HUES6 (cell line): ENCODE measurements around the gene TRPC4.

Experiments
- H3K27ac ChIP-seq: 2 replicates; pipeline ENCODE4 v1.7.0; 2013; ENCODE audit warnings: low read depth, mild to moderate bottlenecking, low read length, inconsistent platforms
- H3K27me3 ChIP-seq: 2 replicates; pipeline ENCODE4 v1.6.1; 2013; ENCODE audit warnings: low read length; ENCODE audit not compliant: control insufficient read depth, insufficient read depth
- H3K36me3 ChIP-seq: 2 replicates; pipeline ENCODE4 v1.6.1; 2013; ENCODE audit warnings: low read length; ENCODE audit not compliant: control insufficient read depth, insufficient read depth
- H3K4me1 ChIP-seq: 2 replicates; pipeline ENCODE4 v1.6.1; 2013; ENCODE audit warnings: low read length; ENCODE audit not compliant: control insufficient read depth, insufficient read depth
- H3K4me3 ChIP-seq: 2 replicates; pipeline ENCODE4 v1.5.1; 2013; ENCODE audit warnings: low read depth, low read length
- H3K9ac ChIP-seq: one replicate; pipeline ENCODE4 v1.6.1; 2013; ENCODE audit warnings: mild to moderate bottlenecking, low read length
- H3K9me3 ChIP-seq: 2 replicates; pipeline ENCODE4 v1.6.1; 2013; ENCODE audit warnings: low read depth, low read length; ENCODE audit not compliant: control insufficient read depth, insufficient read depth

The TRPC4 gene

GRCh38 chr13:37869756-37870488 lies at the start of gene TRPC4:
TSS of gene TRPC4 (minus strand) at chr13:37869772. CDS start at chr13:37783333, 86,439 bp downstream.
- H3K36me3 ChIP-seq: no peaks in the 10 kb centered on the region
- no peak within 1 kb of the TSS for H3K27ac ChIP-seq
- H3K27me3 ChIP-seq: peaks cover 30% of the 10 kb centered on the region
- peak within 1 kb of the TSS; percentile 84 for H3K4me3 ChIP-seq
- peak within 1 kb of the TSS; percentile 72 for H3K9ac ChIP-seq
- peaks cover 9% of the 10 kb centered on the region for H3K4me1 ChIP-seq
- no peaks in the 10 kb centered on the region for H3K9me3 ChIP-seq

GRCh38 chr13:37918751-37919150 lies 49.2 kb upstream of the TRPC4 start:
- 0 out of 2 replicates have a peak overlapping the region, but pooled peaks have one; percentile 4 for H3K4me3 ChIP-seq

GRCh38 chr13:37918116-37918714 lies 48.6 kb upstream of the TRPC4 start:
- peak overlapping the region; percentile 4 for H3K4me3 ChIP-seq

More at GRCh38 chr13:37918751-37919150, 49.2 kb upstream of the TRPC4 start:
- peaks cover 6% of the 10 kb centered on the region; the same call in 1 of the 2 replicates for H3K9me3 ChIP-seq
- H3K36me3 ChIP-seq: no peaks in the 10 kb centered on the region
- H3K27me3 ChIP-seq: no peaks in the 10 kb centered on the region
- no peak overlapping the region for H3K9ac ChIP-seq
- H3K27ac ChIP-seq: no peak overlapping the region
- H3K4me1 ChIP-seq: peaks cover 29% of the 10 kb centered on the region

GRCh38 chr13:37914781-37915391 lies 45.3 kb upstream of the TRPC4 start:
- no peaks in the 10 kb centered on the region for H3K36me3 ChIP-seq
- H3K4me3 ChIP-seq: peak overlapping the region; percentile 34; the same call in 1 of the 2 replicates

More at GRCh38 chr13:37918116-37918714, 48.6 kb upstream of the TRPC4 start:
- no peaks in the 10 kb centered on the region for H3K27me3 ChIP-seq
- no peak overlapping the region for H3K27ac ChIP-seq
- H3K4me1 ChIP-seq: peaks cover 29% of the 10 kb centered on the region
- H3K9me3 ChIP-seq: peaks cover 6% of the 10 kb centered on the region; the same call in 1 of the 2 replicates
- H3K9ac ChIP-seq: no peak overlapping the region
- H3K36me3 ChIP-seq: no peaks in the 10 kb centered on the region

GRCh38 chr13:37910790-37911189 lies 41.2 kb upstream of the TRPC4 start:
- no peak overlapping the region for H3K4me3 ChIP-seq
- H3K9me3 ChIP-seq: peaks cover 6% of the 10 kb centered on the region; the same call in 1 of the 2 replicates
- H3K9ac ChIP-seq: no peak overlapping the region
- H3K36me3 ChIP-seq: no peaks in the 10 kb centered on the region
- H3K27me3 ChIP-seq: no peaks in the 10 kb centered on the region
- no peak overlapping the region for H3K27ac ChIP-seq
- H3K4me1 ChIP-seq: peaks cover 3% of the 10 kb centered on the region; the same call in 1 of the 2 replicates

More at GRCh38 chr13:37914781-37915391, 45.3 kb upstream of the TRPC4 start:
- no peaks in the 10 kb centered on the region for H3K27me3 ChIP-seq
- H3K27ac ChIP-seq: peak overlapping the region; percentile 46
- peaks cover 6% of the 10 kb centered on the region; the same call in 1 of the 2 replicates for H3K9me3 ChIP-seq
- no peak overlapping the region for H3K9ac ChIP-seq
- H3K4me1 ChIP-seq: peaks cover 29% of the 10 kb centered on the region

GRCh38 chr13:37906880-37907279 lies 37.3 kb upstream of the TRPC4 start:
- no peaks in the 10 kb centered on the region for H3K9me3 ChIP-seq
- no peak overlapping the region for H3K4me3 ChIP-seq

GRCh38 chr13:37905736-37906135 lies 36.2 kb upstream of the TRPC4 start:
- Histone ChIP-seq H3K9me3 (no peaks in the 10 kb centered on the region), H3K4me1 (no peaks in the 10 kb centered on the region), H3K4me3 (no peak overlapping the region), H3K27me3 (no peaks in the 10 kb centered on the region), H3K36me3 (no peaks in the 10 kb centered on the region), H3K9ac (no peak overlapping the region), H3K27ac (no peak overlapping the region)

More at GRCh38 chr13:37906880-37907279, 37.3 kb upstream of the TRPC4 start:
- no peak overlapping the region for H3K27ac ChIP-seq
- H3K9ac ChIP-seq: no peak overlapping the region
- no peaks in the 10 kb centered on the region for H3K27me3 ChIP-seq
- no peaks in the 10 kb centered on the region for H3K36me3 ChIP-seq
- no peaks in the 10 kb centered on the region for H3K4me1 ChIP-seq

GRCh38 chr13:37899753-37900152 lies 30.2 kb upstream of the TRPC4 start:
- H3K36me3 ChIP-seq: no peaks in the 10 kb centered on the region
- H3K4me1 ChIP-seq: no peaks in the 10 kb centered on the region
- no peak overlapping the region for H3K4me3 ChIP-seq
- H3K27me3 ChIP-seq: no peaks in the 10 kb centered on the region
- no peak overlapping the region for H3K27ac ChIP-seq
- no peak overlapping the region for H3K9ac ChIP-seq
- no peaks in the 10 kb centered on the region for H3K9me3 ChIP-seq

- Histone ChIP-seq H3K27me3 (no peaks in the 10 kb centered on the region), H3K4me1 (no peaks in the 10 kb centered on the region), H3K27ac (no peak overlapping the region), H3K36me3 (no peaks in the 10 kb centered on the region), H3K9me3 (no peaks in the 10 kb centered on the region), H3K4me3 (no peak overlapping the region), H3K9ac (no peak overlapping the region)
Observed at GRCh38 chr13:37893321-37893720, 23.7 kb upstream of the TRPC4 start.

- Histone ChIP-seq H3K4me3 (no peak overlapping the region), H3K9ac (no peak overlapping the region)
Observed at GRCh38 chr13:37889820-37890219, 20.2 kb upstream of the TRPC4 start.

GRCh38 chr13:37889102-37889501 lies 19.5 kb upstream of the TRPC4 start:
- H3K27me3 ChIP-seq: no peaks in the 10 kb centered on the region
- no peaks in the 10 kb centered on the region for H3K9me3 ChIP-seq
- H3K27ac ChIP-seq: no peak overlapping the region
- H3K4me1 ChIP-seq: no peaks in the 10 kb centered on the region
- H3K4me3 ChIP-seq: no peak overlapping the region
- H3K9ac ChIP-seq: no peak overlapping the region
- no peaks in the 10 kb centered on the region for H3K36me3 ChIP-seq

More at GRCh38 chr13:37889820-37890219, 20.2 kb upstream of the TRPC4 start:
- Histone ChIP-seq H3K4me1 (no peaks in the 10 kb centered on the region), H3K9me3 (no peaks in the 10 kb centered on the region), H3K27me3 (no peaks in the 10 kb centered on the region), H3K36me3 (no peaks in the 10 kb centered on the region), H3K27ac (no peak overlapping the region)
